ENCODE measurements around the gene COBL.

Gene COBL

DNA sequence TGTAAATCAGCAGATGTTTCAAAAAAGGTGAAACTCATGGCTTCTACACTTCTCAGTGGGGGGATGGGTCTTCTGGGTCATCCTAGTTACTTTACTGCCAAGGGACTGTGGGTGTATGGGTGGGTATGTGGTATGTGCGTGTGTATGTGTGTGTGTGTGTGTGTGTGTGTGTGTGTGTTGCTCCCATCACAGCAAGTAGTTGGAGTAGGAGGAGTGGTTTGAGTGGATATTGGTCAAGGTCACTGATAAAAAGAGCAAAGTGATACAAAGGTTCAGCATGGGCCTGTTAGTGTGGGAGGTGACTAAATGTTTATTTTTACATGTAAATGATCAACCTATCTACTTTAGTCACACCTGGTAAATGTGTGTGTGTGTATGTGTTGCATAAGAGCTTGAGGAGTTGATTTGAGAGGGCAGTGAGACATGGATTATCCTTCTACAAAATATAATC is 11.8 kb upstream of the COBL start:
- in situ Hi-C loops (cut with HindIII; ENCODE audit: low sequenced_read_pairs) = no loop called here

- in situ Hi-C loops (cut with HindIII; ENCODE audit: low sequenced_read_pairs) = no loop called here
Observed at GRCh38 chr7:51327287-51327717, 10.7 kb upstream of the COBL start.

- in situ Hi-C loops (cut with HindIII; ENCODE audit: low sequenced_read_pairs) = no loop called here
Observed at GRCh38 chr7:51326656-51327286, 10.2 kb upstream of the COBL start.

DNA sequence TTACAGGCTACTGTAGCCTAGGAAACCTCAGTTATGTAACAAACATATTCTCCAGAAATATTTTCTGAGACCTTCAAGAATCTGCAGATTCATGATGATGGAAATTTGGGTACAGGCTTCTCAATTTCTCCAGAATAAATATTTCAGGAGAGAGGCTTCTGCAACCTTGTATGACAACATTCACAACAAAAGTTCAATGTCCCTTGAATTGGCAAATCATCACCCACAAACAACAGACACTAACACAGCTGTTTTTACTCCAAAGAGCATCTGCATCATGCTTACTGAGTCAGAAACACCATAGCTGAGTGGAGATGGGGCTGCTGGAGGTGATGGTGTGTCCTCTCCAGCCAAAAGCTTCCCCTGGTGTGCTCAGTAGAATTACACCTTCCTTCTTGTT is 9.3 kb upstream of the COBL start:
- in situ Hi-C loops (cut with HindIII; ENCODE audit: low sequenced_read_pairs) = no loop called here

- in situ Hi-C loops (cut with HindIII; ENCODE audit: low sequenced_read_pairs) = no loop called here
Observed at GRCh38 chr7:51325261-51325676, 8.7 kb upstream of the COBL start.

- in situ Hi-C loops (cut with HindIII; ENCODE audit: low sequenced_read_pairs) = no loop called here
Observed at GRCh38 chr7:51324206-51324898, 7.7 kb upstream of the COBL start.

GRCh38 chr7:51321961-51322515 is 5.4 kb upstream of the COBL start:
- in situ Hi-C loops (cut with HindIII; ENCODE audit: low sequenced_read_pairs) = no loop called here

GRCh38 chr7:51318886-51319579 is 2.4 kb upstream of the COBL start:
- in situ Hi-C loops (cut with HindIII; ENCODE audit: low sequenced_read_pairs) = no loop called here

- in situ Hi-C loops (cut with HindIII; ENCODE audit: low sequenced_read_pairs) = no loop called here
Observed at GRCh38 chr7:51318001-51318400, 1.4 kb upstream of the COBL start.

- in situ Hi-C loops (cut with HindIII; ENCODE audit: low sequenced_read_pairs) = no loop called here
Observed at GRCh38 chr7:51317582-51317910, 937 bp upstream of the COBL start.

DNA sequence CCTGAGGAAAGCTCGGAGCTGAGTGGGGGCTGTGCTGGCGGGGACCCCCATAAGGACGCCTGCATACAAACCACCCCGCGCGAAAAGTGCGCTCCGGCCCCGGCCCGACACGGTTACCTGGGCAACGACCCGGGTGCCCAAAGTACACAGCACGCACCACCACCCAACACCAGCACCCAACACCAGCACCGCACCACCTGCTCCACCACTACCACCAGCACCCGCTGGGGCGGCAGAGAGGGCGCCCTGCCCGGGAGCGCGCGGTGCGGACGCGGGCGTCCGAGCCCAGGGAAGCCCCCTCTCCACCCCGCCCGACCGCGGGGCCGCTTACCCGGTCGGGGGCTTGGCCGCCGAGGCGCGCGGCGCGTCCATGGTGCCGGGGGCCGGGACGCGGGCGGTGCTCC is 345 bp downstream of the COBL start:
- in situ Hi-C loops (cut with HindIII; ENCODE audit: low sequenced_read_pairs) = no loop called here

- in situ Hi-C loops (cut with HindIII; ENCODE audit: low sequenced_read_pairs) = no loop called here
Observed at GRCh38 chr7:51315393-51316261, 982 bp downstream of the COBL start.

GRCh38 chr7:51314726-51315125 is 1.9 kb downstream of the COBL start:
- in situ Hi-C loops (cut with HindIII; ENCODE audit: low sequenced_read_pairs) = loop anchor here (5.0 kb wide), 1 partner anchor 87 kb away; no protein-coding TSS in a partner anchor

GRCh38 chr7:51313738-51314425 is 2.7 kb downstream of the COBL start:
- in situ Hi-C loops (cut with HindIII; ENCODE audit: low sequenced_read_pairs) = loop anchor here (5.0 kb wide), 1 partner anchor 87 kb away; no protein-coding TSS in a partner anchor

DNA sequence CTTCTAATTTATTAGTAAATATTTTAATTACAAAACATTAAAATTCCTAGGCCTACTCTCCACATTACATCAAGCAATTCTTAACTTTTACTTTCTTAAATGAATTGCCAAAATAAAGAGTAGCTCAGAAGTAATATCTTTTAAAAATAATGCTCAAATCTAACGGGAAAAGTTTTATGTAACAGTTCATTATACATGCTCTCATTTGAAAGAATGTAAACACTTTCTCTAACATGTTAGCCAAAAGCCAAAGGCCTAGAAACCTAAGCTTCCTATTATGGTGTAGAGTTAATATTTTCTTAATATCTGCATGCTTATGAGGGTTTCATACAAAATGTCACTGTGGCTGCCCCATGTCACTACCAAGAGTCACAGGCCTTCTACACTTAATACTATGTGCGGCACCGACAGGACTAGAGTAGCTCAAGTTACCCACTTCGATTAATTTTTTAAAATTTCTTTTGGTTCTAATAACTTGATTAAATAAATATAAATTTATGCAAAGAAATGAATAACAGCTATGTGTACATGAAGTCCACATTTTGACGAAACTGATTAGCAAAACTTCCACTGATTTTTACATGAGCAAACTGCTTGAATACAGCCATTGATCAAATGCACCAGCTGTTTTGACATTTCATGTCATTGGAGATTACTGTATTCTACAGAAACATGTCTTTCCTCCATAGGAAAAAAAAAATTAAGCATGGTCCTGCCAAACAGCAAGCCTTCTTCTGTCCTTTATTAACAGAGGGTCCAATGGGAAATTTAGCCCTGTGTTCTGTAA is 3.5 kb downstream of the COBL start:
- in situ Hi-C loops (cut with HindIII; ENCODE audit: low sequenced_read_pairs) = loop anchor here (5.0 kb wide), 1 partner anchor 86 kb away; no protein-coding TSS in a partner anchor

- in situ Hi-C loops (cut with HindIII; ENCODE audit: low sequenced_read_pairs) = loop anchor here (5.0 kb wide), 1 partner anchor 84 kb away; no protein-coding TSS in a partner anchor
Observed at GRCh38 chr7:51311166-51311565, 5.4 kb downstream of the COBL start.

DNA sequence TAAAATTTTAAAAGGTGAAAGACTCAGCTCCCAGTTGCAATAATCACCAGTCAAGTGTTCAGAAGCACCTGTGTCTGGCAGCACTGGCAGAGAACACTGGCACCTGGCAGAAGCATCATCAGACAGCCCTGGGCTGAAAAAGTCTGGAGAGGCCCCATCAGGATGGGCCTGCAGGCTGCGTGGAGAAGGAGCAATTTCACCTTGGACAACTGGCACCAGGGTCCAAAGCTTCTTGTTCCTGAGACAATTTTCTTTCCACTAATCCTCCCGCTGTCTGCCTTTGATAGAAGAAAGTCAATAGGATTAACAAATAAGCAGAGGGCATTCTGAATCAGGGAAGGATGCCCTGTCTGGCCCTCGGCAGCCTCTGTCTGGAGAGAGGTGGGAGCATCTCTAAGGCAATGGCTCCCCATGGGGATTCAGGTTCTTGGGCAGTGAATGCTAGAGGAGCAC is 6.5 kb downstream of the COBL start:
- in situ Hi-C loops (cut with HindIII; ENCODE audit: low sequenced_read_pairs) = loop anchor here (5.0 kb wide), 1 partner anchor 83 kb away; no protein-coding TSS in a partner anchor

DNA sequence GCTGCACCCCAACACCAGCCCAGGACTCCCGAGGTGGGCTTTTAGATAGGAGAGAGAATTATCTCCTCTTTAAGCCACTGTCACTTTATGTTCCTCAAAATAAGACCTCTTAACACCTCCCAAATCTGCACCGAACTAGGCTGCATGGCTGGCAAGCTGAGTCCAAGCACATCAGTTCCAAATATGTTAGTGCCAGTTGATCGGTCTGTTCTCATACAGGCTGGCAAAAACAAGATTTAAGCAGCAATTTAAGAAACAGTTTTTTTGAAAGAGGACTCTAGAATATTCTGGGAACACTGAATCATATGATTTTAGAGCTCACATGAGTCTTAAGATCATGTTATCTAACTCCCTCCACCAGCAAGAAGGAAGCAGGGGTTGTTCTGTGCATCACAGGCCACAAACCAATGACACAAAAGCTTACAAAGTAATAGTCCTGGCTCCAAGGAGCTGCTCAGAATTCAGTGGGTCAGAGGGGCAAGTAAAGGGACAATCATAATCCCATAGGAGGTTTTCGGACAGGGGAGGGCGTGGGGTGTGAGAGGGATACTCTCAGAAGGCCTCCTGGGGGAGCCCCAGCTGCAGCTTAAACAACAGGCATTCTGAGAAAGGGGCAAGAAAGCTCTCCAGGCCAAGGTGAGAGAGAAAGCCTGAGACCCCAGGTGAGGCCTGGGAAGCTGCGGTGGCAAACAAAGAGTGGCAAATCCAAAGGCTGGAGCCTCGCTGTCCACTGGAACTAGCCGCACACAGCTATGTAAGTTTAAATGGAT is 7.1 kb downstream of the COBL start:
- in situ Hi-C loops (cut with HindIII; ENCODE audit: low sequenced_read_pairs) = loop anchor here (5.0 kb wide), 1 partner anchor 82 kb away; no protein-coding TSS in a partner anchor
